WI38 (cell line): ENCODE measurements around the gene TGFBR1.

Experiments
- H3K4me3 ChIP-seq: 2 replicates; pipeline ENCODE4 v1.5.1; 2011; ENCODE audit warnings: low read depth, mild to moderate bottlenecking, control low read depth, low read length
- TF ChIP-seq, protein P1 (sequence below): IDR thresholded peaks from 2 replicates; pipeline ENCODE4 v1.5.1; 2012; ENCODE audit warnings: low read depth, mild to moderate bottlenecking, control low read depth, low read length

TGFBR1 gene

DNA sequence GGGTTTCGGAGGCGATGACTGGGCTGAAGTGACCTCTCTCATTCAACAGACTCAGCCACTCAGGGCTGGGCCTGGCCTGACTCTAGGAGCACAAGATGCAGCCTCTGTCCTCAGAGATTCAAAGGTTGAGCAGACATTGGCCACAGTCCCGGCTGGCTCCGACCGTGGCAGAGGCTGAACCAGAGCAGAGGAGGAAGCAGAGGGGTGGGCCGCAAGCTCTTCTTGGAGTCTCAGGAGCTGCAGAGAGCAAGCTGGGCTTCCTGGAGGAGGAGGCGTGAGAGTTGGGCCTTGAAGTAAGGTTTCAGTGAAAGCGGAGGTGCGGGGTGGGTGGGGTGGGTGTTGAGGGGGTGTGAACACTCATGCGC, 79.2 kb downstream of the TGFBR1 start:
- H3K4me3 ChIP-seq, result no peak overlapping the region
- TF ChIP-seq, protein P1, sequence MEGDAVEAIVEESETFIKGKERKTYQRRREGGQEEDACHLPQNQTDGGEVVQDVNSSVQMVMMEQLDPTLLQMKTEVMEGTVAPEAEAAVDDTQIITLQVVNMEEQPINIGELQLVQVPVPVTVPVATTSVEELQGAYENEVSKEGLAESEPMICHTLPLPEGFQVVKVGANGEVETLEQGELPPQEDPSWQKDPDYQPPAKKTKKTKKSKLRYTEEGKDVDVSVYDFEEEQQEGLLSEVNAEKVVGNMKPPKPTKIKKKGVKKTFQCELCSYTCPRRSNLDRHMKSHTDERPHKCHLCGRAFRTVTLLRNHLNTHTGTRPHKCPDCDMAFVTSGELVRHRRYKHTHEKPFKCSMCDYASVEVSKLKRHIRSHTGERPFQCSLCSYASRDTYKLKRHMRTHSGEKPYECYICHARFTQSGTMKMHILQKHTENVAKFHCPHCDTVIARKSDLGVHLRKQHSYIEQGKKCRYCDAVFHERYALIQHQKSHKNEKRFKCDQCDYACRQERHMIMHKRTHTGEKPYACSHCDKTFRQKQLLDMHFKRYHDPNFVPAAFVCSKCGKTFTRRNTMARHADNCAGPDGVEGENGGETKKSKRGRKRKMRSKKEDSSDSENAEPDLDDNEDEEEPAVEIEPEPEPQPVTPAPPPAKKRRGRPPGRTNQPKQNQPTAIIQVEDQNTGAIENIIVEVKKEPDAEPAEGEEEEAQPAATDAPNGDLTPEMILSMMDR, result no peak

DNA sequence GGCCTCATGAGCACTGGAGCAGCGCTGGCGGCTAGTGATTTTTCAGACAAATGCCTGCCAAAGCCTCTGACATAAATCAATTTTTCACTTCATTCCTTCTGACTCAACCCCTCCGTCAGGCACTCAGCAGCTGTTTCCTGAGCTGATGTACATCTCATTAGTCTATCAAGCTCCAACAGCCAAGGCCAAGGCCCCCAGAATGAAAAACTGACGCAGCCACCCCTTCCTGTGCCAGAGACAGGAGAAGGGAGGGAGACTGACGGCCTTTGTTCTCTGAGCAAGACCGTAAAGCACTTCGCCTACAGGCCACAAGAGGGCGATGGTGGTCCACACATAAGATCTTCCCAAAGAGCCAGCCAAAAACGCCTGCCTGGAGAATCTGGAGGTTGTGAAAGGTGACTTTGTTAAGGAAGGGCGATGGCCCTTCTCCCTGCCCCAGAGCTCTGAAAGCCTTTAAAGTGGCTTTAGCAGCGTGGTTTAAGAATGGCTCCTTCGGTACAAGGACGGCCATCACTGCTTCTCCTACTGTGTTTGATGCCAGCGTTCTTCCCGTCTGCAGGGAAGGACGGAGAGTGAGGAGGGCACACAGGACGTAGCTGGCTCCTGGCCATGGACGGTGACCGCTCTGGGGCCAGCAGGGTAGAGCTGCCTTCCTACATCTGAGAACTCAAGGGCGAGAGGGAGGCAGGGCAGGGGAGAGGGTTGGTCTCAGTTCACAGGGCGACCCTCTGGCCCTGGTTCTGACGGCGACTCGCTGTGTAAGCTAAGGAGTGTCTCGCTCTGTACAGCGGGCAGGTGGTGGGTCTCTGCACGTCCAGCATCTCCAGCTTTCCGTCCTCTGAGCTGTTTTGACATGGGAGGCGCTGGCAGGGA, 79.8 kb downstream of the TGFBR1 start:
- H3K4me3 ChIP-seq, result no peak overlapping the region

DNA sequence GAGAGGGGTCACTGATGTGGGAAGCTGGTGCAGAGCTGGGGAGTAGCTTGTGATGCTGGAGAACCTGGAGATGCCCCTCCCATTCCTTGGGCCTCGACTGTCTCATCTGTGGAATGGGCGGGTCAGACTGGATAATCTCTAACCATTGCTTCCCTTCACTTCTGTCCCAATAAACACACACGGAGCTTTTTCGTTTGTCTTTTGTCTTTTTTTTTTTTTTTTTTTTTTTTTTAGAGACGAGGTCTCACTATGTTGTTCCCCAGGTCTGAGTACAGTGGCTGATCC, 80.4 kb downstream of the TGFBR1 start:
- TF ChIP-seq, protein P1, result no peak
- H3K4me3 ChIP-seq, result no peak overlapping the region

More for the DNA sequence above, 79.8 kb downstream of the TGFBR1 start:
- TF ChIP-seq, protein P1, result peak; percentile 91

GRCh38 chr9:99185934-99186333, 81.0 kb downstream of the TGFBR1 start:
- no peak overlapping the region for H3K4me3 ChIP-seq
- TF ChIP-seq, protein P1, result no peak

DNA sequence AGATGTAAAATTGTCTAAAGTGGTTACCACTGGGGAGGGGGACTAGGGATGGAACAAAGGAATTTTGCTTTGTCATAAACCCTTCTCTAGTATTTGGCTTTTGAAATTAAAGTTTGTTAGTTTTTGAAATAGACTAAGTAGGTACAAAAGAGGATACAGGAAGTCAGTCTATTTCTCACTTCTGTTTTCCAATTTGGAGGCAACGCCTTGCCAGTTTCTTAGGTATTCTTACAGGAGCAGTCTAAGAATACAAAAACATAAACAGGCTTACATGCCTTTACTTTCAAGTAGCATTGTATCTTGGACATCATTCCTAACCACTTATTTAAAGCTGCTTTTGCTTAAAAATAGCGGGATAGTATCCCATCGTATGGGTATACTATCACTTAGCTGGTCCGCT, 82.4 kb downstream of the TGFBR1 start:
- TF ChIP-seq, protein P1, result no peak
- no peak overlapping the region for H3K4me3 ChIP-seq

GRCh38 chr9:99189186-99189585, 84.3 kb downstream of the TGFBR1 start:
- TF ChIP-seq, protein P1, result no peak
- no peak overlapping the region for H3K4me3 ChIP-seq

GRCh38 chr9:99189887-99190596, 85.1 kb downstream of the TGFBR1 start:
- TF ChIP-seq, protein P1, result no peak
- H3K4me3 ChIP-seq, result no peak overlapping the region
